IPS-18c (cell line): ENCODE data around the gene GALNT2.

Experiments
- H3K4me3 ChIP-seq: 2 replicates; pipeline ENCODE4 v1.7.0; 2013; ENCODE audit warnings: low read depth, mild to moderate bottlenecking, low read length, moderate library complexity; ENCODE audit not compliant: insufficient read depth
- H3K9me3 ChIP-seq: one replicate; pipeline ENCODE4 v1.6.1; 2013; ENCODE audit warnings: mild to moderate bottlenecking, low read length, moderate library complexity; ENCODE audit not compliant: control insufficient read depth, insufficient read depth

GALNT2 gene

DNA sequence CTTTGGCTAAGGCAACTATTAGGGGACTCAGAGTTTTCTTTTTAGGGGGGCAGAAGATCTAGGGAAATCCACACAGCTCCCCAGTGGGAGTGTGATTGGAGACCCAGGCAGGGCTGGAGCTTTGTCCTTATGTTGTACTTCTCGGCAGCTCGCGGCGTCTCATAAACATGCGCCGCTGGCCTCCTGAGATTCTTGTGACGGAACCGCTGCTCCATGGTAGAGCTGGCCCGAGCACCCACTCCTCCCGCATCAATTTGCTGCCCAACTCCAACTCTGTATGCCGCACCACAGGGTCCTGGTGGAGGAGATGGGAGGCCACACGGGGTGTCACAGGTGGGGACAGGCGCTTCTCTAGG, 143.9 kb downstream of the GALNT2 start:
- no peak overlapping the region for H3K4me3 ChIP-seq
- H3K9me3 ChIP-seq = no peaks in the 10 kb centered on the region

DNA sequence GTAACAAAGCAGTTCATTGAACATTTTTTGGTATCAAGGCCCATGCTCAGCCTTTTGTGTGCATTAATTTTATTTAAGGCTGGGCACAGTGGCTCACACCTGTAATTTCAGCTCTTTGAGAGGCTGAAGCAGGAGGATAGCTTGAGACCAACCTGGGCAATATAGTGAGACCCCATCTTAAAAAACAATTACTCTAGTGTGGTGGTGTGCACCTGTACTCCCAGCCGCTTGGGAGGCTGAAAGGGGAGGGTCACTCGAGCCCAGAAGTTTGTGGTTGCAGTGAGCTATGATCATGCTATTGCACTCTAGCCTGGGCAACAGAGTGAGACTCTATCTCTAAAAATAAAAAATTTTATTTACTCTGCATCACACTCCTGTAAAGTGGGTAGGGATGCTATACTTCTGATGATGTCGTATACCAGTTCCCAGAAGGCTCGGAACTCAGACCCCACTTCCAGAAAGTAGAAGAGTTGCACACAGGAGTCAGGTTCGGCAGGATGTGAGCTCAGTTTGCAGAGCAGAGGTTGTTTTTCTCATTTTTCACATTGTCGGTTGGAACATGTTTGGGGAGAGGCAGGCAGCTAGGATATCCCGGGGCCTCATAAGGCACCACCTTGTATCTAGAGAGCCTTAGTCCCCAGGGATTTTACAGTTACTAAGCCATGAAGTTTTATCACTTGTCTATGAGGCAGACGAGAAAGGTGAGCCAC, 144.6 kb downstream of the GALNT2 start:
- H3K4me3 ChIP-seq = no peak overlapping the region
- H3K9me3 ChIP-seq = no peaks in the 10 kb centered on the region

DNA sequence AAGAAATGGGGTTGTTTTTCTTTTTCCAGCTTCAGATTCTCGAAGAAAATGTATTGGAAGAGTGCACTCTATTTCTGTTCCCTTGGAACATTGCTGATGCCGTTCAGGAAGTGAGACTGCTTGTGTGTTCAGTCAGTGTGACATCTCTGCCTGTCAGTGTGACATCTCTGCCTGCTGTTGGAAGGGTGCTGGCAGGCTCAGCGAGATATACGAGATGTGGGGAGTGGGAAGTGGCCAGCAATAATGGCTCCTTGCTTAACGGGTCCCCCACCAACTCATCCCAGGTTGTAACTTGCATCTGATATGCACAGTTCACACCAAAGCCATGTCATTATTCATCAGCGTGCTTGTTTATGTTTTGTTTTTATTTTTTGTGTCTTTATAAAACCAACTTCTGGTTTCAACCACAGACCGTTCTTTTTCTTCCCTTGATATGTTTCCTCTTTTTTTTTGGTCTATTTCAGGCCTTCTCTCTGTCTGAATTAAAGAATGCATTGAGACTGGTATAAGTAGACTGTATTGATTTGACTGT, 145.4 kb downstream of the GALNT2 start:
- H3K4me3 ChIP-seq = no peak overlapping the region
- no peaks in the 10 kb centered on the region for H3K9me3 ChIP-seq

DNA sequence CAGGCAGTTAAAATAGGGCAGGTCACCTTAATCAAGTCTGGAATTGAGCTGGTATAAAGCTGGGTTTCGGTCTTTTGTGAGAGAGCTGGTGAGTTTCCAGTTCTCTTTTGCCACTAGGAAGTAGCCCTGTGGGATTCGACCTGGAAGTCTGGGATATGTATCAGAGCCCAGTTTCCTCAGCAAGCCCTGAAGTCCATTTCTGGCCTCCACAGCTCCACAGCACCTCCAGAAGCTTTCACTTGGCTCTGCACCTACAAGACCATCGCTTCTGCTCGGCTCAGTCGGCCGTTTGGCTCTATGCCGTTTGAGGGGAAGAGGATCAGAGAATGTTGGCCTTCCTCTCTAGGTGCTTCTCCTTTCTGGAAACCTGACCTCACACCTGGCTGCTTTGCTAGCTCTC, 148.0 kb downstream of the GALNT2 start:
- Histone ChIP-seq H3K4me3 (no peak overlapping the region), H3K9me3 (no peaks in the 10 kb centered on the region)

DNA sequence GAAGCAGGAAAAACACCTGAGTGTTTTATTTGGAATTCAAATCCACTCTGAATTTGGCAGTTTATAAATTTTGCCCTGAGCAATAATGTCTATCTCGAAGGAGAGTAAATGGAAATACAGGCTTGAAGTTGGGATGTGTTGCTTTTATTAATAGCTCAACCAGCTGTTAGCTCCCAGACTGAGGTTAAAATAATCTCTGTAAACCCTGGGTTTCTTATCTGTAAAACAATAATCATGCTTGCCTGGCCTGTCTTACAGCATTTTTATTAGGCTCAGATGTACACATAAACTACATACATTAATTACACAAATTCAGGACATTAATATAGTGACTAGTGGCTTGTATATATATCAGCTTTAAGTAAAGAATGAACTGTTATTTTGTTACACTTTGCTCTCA, 148.5 kb downstream of the GALNT2 start:
- H3K9me3 ChIP-seq = no peaks in the 10 kb centered on the region
- H3K4me3 ChIP-seq = no peak overlapping the region

DNA sequence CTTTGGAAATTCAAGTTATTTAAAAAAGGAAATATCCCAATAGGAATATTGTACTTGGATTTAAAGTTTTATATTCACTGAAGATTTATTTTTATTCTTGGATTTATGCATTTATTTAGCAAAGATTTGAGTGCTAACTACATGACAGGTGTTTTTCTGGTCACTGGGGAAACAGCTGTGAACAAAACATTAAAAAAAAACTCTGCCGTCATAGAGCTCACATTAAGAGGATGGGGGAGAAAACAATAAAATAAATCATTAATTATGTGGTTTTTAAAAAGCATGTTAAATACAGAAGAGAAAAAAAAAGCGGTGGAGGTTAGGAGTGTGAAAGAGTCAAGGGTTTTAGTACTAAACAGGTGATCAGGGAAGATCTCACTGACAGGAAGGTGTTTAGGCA, 149.9 kb downstream of the GALNT2 start:
- Histone ChIP-seq H3K9me3 (no peaks in the 10 kb centered on the region), H3K4me3 (no peak overlapping the region)

DNA sequence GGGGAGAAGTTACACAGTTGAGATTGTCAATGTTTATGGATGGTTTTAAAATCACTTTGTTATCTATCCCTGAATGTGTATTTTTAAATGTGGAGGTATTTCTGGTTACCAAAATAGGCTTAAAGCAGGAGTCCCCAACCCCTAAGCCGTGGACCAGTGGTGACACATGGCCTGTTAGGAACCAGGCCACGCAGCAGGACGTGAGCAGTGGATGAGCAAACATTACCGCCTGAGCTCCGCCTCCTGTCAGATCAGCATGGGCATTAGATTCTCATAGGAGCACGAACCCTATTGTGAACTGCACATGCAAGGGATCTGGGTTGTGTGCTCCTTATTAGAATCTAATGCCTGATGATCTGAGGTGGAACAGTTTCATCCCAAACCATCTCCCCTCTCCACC, 151.6 kb downstream of the GALNT2 start:
- H3K9me3 ChIP-seq = no peaks in the 10 kb centered on the region
- H3K4me3 ChIP-seq = no peak overlapping the region

DNA sequence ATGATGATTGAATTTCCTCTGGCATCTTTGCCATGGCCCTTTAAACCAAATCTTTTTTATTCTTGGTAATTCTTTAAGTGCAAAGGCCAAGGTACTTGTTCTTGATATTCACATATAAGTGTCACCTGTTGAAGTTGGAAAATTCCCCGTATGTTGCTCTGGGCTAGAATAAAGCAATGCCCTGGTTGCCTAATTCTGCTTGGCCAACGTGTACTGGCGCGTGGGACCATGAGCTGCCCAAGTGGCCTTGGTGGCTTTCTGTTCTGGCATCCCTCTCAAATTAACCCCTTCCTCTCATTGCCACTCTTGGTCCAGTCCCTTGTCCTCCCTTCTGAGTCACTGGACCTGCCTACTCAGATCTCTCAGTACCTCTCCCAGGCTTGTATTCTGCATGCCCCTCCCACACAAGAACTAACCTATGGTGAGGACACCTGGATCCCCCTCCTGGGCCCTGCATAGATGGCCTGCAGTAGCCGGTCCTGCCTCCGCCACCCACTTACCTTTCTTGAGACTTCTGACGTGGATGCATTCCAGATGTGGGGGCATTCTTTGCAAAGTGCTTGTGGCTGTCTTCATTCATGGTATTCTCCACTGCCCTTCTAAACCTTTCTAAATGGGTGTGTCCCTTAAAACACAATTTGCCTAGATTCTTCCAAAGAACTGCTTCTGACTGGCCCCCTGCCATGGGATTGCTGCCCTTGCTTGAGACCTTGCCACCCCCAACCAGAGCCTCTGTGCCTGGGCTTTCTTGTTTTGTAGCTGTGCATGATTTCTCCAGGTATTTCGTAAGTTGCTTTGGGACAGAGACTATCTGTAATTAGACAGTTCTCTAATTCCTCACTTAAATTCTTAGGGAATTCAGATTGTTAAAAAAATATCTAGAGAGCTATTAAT, 152.4 kb downstream of the GALNT2 start:
- H3K9me3 ChIP-seq = no peaks in the 10 kb centered on the region
- no peak overlapping the region for H3K4me3 ChIP-seq

DNA sequence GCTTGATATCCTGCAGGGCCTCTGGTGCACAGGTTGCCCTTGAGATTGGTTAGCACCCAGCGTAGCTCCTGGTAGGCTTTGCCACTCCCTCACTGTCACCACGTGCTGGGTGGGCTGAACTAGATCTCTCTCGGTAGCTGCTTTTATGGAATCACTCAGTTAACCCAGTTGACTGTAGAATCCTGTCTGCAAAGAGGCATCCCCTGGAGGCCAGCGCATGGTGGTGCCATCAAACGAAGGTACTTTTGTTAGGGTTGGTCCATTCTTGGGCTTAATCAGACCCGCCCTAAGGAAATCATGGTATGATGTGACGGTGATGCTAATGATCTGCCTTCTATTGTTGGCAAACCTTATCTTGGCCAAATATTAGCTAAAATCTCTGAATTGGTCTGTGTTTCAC, 153.4 kb downstream of the GALNT2 start:
- H3K4me3 ChIP-seq = no peak overlapping the region
- no peaks in the 10 kb centered on the region for H3K9me3 ChIP-seq

DNA sequence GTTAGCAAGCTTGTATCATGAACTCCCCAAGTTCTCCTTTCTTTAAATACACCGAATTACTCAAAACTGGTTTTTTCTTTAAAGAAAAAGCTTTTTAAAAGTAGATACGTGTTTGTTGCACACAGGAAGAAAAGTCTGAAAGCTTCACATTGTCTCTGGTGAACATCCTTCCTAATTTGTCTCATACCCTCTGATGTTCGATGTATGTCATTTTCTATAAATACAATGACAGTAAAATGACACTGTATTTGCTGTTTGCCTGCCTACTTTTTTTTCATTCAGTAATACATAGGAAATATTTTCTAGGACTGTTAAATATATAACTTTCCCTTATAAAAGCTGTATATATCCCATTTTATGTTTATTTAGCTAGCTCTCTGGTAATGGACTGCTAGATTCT, 153.9 kb downstream of the GALNT2 start:
- H3K9me3 ChIP-seq = no peaks in the 10 kb centered on the region
- no peak overlapping the region for H3K4me3 ChIP-seq

DNA sequence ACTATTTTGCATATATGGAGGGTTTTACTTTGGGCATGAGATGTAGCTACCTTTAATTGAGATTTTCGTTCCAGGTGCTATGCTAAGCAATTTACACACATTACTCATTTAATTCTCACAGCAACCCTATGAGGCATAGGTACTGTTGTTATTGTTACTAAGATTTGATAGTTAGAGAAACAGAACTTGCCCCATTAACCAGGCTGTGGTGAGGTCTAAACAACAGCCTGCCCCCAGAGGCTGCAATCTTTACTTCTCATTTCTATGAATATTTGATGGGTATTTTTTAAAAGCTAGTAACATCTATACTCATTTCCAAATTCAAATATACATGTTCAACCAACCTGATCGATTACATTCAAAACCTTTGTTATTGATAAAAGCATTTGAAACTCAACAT, 155.6 kb downstream of the GALNT2 start:
- Histone ChIP-seq H3K9me3 (no peaks in the 10 kb centered on the region), H3K4me3 (no peak overlapping the region)

DNA sequence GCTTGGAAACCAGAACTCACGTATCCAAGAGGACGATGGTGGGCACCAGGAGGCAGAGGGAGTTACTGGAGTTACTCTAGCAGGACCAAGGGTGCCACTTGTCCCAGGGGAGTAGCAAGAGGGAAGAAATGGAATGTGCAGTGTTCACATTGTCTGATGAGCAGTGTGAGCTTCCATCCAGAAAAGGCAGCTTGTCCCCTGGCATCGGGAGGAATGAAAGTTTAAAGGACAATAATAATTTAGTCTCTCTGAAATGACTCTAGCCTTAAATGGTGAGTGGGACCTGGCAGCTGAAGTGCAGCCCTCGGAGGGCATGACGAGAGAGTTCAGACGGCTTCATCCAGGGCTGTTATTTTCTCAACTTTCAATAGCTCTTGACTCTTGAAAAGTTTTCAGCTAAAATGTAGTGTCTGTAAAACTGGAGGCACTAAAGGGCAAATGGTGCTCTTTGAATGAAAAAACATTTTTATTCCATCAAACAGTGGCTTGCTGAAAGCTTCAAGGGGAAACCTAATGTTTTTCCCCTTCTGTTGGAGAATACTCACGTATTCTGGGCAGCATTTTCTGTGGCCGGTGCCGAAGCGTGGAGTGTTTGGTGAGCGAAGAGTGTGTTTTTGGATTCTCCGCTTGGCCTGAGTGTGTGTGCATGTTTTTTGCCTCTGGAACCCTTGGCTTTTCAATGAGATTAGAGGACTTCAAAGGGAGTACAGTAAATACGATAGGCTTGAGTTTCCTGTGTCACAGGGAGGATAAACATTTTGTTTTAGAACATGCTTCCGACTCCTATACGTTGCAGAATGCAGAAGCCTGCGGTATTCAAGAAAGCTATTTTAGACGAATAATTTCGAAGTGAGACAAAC, 157.3 kb downstream of the GALNT2 start:
- H3K4me3 ChIP-seq = no peak overlapping the region
- no peaks in the 10 kb centered on the region for H3K9me3 ChIP-seq

DNA sequence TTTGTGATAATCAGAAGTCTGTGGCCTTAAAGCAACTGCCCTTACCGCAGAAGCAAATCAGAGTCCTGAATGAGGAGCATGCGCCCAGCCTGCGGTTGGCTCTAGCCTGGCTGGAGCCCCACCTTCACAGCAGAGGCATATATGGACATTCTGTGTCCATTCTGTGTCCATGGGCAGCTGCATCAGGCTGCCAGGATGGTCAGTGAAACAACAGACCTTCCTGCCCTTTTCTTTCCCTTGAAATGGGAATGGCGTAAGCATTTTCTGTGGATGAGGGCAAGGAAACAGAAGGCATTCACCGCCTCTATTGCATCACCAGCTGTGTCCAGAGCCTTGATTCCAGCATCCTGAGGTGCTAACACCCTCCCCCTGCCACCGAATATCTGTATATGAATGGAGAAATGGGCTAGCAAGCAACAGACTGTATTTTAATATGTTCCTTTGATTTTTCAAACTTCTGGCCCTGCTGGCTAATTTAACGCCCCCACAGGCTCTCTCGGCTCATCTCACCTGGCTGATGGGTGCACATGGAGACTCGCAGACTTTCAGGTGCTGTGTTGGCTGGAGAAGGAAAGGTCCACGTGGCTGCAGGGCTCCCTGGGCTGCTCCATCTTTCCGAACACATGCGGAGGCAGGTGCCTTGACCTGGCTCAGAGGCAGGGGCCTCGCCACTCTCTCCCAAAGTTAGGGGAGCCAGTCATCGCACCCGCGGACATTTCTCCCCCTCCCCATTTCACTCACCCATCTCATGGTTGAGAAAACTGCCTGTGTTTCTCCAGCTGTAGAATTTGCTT, 159.2 kb downstream of the GALNT2 start:
- no peak overlapping the region for H3K4me3 ChIP-seq
- H3K9me3 ChIP-seq = no peaks in the 10 kb centered on the region

DNA sequence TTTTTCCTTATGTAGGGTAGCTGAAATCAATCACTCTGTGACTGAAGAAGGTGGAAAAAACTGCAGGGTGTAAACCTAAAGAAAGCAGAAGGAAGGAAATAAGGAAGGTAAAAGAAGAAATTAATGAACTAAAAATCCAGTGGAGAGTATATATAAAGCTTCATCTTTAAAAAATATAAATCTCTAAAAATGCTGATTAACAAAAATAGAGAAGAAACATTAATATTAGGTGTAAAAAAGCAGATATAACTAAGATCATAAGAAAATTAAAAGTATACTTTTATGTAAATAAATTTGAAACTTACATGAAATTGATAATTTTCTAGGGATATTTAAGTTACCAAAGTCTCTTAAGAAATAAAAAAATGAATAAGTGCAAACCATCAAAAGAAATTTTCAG, 159.8 kb downstream of the GALNT2 start:
- Histone ChIP-seq H3K9me3 (no peaks in the 10 kb centered on the region), H3K4me3 (no peak overlapping the region)

DNA sequence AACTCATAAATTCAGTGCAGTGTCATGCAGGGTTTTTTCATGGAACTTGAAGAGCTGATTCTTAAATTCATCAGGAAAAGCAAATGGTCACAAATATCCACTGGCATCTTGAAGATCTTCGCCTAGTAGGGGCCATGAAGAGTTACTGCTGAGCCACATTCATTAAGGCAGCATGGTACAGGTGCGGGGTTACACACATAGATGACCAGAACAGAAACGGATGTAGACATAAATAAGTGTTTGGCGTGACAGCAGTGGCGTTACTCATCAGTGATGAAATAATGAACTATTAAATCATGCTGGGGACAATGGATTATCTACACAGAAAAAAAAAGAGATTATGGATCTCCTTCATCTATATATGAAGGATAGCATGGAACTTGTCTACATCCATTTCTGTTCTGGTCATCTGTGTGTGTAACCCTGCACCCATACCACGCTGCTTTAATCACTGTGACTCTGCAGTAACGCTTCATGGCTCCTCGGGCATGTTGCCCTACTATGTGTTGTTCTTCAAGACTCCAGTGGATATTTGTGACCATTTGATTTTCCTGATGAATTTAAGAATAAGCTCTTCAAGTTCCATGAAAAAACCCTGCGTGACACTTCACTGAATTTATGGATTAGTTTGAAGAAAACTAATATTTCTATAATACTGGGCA, 161.3 kb downstream of the GALNT2 start:
- Histone ChIP-seq H3K9me3 (no peaks in the 10 kb centered on the region), H3K4me3 (no peak overlapping the region)

DNA sequence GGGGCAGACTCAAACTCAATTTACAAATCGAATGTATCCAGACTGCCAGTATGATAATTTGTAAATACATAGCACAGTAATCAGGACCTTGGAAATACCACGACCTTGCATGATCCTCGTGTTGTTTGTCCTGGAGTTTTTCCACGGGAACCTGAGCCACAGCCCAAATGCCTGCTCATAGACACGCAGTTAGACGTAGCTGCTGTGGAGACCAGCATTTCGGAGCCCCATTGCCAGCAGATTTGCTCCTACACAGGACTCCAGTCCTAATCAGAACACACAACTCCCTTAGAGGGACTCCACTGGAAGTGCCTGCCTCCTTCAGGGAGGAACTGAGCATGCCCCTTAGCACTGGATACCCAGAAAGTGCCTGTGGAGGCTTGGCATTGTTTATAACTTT, 163.2 kb downstream of the GALNT2 start:
- H3K9me3 ChIP-seq = no peaks in the 10 kb centered on the region
- H3K4me3 ChIP-seq = no peak overlapping the region
